ENCODE measurements around the gene RDH11.

RDH11 gene

GRCh38 chr14:67633451-67634147 is 62.0 kb downstream of the RDH11 start:
- TF ChIP-seq POLR2AphosphoS5 (IDR thresholded peaks at IDR 0.05; ENCODE audit: low read depth, low read length) (no peak), REST (IDR thresholded peaks at IDR 0.05; ENCODE audit: insufficient read depth in 1 of 2, low read depth in 2 of 2, low read length in 2 of 2) (no peak)

GRCh38 chr14:67630938-67631337 is 64.6 kb downstream of the RDH11 start:
- TF ChIP-seq REST (IDR thresholded peaks at IDR 0.05; ENCODE audit: insufficient read depth in 1 of 2, low read depth in 2 of 2, low read length in 2 of 2) (no peak), SIN3A (IDR thresholded peaks at IDR 0.05; ENCODE audit: borderline replicate concordance, insufficient read depth, low read length) (no peak), TAF1 (IDR thresholded peaks at IDR 0.05; ENCODE audit: borderline replicate concordance, insufficient read depth, low read length) (no peak), POLR2AphosphoS5 (IDR thresholded peaks at IDR 0.05; ENCODE audit: low read depth, low read length) (no peak), FOXP2 (optimal IDR thresholded peaks at IDR 0.05; ENCODE audit: borderline replicate concordance, extremely low read depth, extremely low read length, insufficient read depth) (no peak)

GRCh38 chr14:67630186-67630585 is 65.4 kb downstream of the RDH11 start:
- TF ChIP-seq TAF1 (IDR thresholded peaks at IDR 0.05; ENCODE audit: borderline replicate concordance, insufficient read depth, low read length) = no peak
- TF ChIP-seq SIN3A (IDR thresholded peaks at IDR 0.05; ENCODE audit: borderline replicate concordance, insufficient read depth, low read length) = no peak
- no peak for TF ChIP-seq POLR2AphosphoS5 (IDR thresholded peaks at IDR 0.05; ENCODE audit: low read depth, low read length)
- TF ChIP-seq REST (IDR thresholded peaks at IDR 0.05; ENCODE audit: insufficient read depth in 1 of 2, low read depth in 2 of 2, low read length in 2 of 2) = no peak
- no peak for TF ChIP-seq FOXP2 (optimal IDR thresholded peaks at IDR 0.05; ENCODE audit: borderline replicate concordance, extremely low read depth, extremely low read length, insufficient read depth)

- TF ChIP-seq REST (IDR thresholded peaks at IDR 0.05; ENCODE audit: insufficient read depth in 1 of 2, low read depth in 2 of 2, low read length in 2 of 2) = no peak
- no peak for TF ChIP-seq FOXP2 (optimal IDR thresholded peaks at IDR 0.05; ENCODE audit: borderline replicate concordance, extremely low read depth, extremely low read length, insufficient read depth)
- no peak for TF ChIP-seq SIN3A (IDR thresholded peaks at IDR 0.05; ENCODE audit: borderline replicate concordance, insufficient read depth, low read length)
- no peak for TF ChIP-seq TAF1 (IDR thresholded peaks at IDR 0.05; ENCODE audit: borderline replicate concordance, insufficient read depth, low read length)
Measured at GRCh38 chr14:67627519-67627918, 68.0 kb downstream of the RDH11 start.
